Mesenchymal stem cell (in vitro differentiated cells and primary cell): ENCODE measurements around the gene PABPC1L.
A peak's percentile ranks its signal among the peaks of the same experiment; 100 is the strongest.

ENCODE experiments used
- DNase-seq: peaks from one replicate; pipeline ENCODE4 v3.0.0-alpha.2; 2013
- H2AFZ ChIP-seq: one replicate; pipeline ENCODE4 v1.6.1; 2013; ENCODE audit warnings: low read depth, mild to moderate bottlenecking, control low read depth, inconsistent platforms, low read length, moderate library complexity
- H2AK5ac ChIP-seq: 2 replicates; pipeline ENCODE4 v1.6.1; 2013; ENCODE audit warnings: low read length, moderate library complexity, mild to moderate bottlenecking, inconsistent platforms; ENCODE audit not compliant: severe bottlenecking
- H2BK120ac ChIP-seq: one replicate; pipeline ENCODE4 v1.6.1; 2013; ENCODE audit warnings: low read depth, mild to moderate bottlenecking, inconsistent platforms, low read length, moderate library complexity
- H2BK12ac ChIP-seq, 2 experiments: one replicate each; pipeline ENCODE4 v1.6.1; 2013; ENCODE audit warnings: inconsistent platforms in 2 of 2, low read length in 2 of 2, mild to moderate bottlenecking in 2 of 2, moderate library complexity in 2 of 2, control low read depth in 1 of 2
- H2BK15ac ChIP-seq: one replicate; pipeline ENCODE4 v1.6.1; 2013; ENCODE audit warnings: mild to moderate bottlenecking, low read depth, inconsistent platforms; ENCODE audit not compliant: poor library complexity, severe bottlenecking
- H2BK5ac ChIP-seq: 2 replicates; pipeline ENCODE4 v1.6.1; 2013; ENCODE audit warnings: low read depth, mild to moderate bottlenecking, low read length, control low read depth, inconsistent platforms; ENCODE audit not compliant: poor library complexity, severe bottlenecking
- H3K14ac ChIP-seq, 2 experiments: one replicate each; pipeline ENCODE4 v1.6.1; 2013; ENCODE audit warnings: inconsistent platforms in 2 of 2, low read length in 2 of 2, control low read depth in 1 of 2, mild to moderate bottlenecking in 1 of 2, moderate library complexity in 1 of 2
- H3K18ac ChIP-seq, 2 experiments: one replicate each; pipeline ENCODE4 v1.6.1; 2013; ENCODE audit warnings: inconsistent platforms in 2 of 2, low read length in 2 of 2, control low read depth in 1 of 2, low read depth in 1 of 2, mild to moderate bottlenecking in 1 of 2
- H3K23ac ChIP-seq, 2 experiments: one replicate each; pipeline ENCODE4 v1.6.1; 2013; ENCODE audit warnings: inconsistent platforms in 2 of 2, low read length in 2 of 2, mild to moderate bottlenecking in 2 of 2, moderate library complexity in 2 of 2, control low read depth in 1 of 2
- H3K27ac ChIP-seq: 2 replicates; pipeline ENCODE4 v1.5.1; 2013; ENCODE audit warnings: mild to moderate bottlenecking, moderate library complexity, low read length, control low read depth, inconsistent platforms; ENCODE audit not compliant: poor library complexity, severe bottlenecking
- H3K27me3 ChIP-seq, 2 experiments: 2 replicates each; pipeline versions ENCODE4 v1.6.1 to v1.7.0; 2013; ENCODE audit warnings: low read length in 2 of 2, mild to moderate bottlenecking in 2 of 2, moderate library complexity in 2 of 2, control low read depth in 1 of 2, inconsistent platforms in 1 of 2; ENCODE audit not compliant: control insufficient read depth in 1 of 2, insufficient read depth in 1 of 2
- H3K36me3 ChIP-seq, 2 experiments: 2 replicates each; pipeline versions ENCODE4 v1.6.1 to v1.7.0; 2013; ENCODE audit warnings: low read length in 2 of 2, control low read depth in 1 of 2, inconsistent platforms in 1 of 2, low read depth in 1 of 2, mild to moderate bottlenecking in 1 of 2; ENCODE audit not compliant: insufficient read depth in 2 of 2, control insufficient read depth in 1 of 2
- H3K4ac ChIP-seq, 2 experiments: one replicate each; pipeline ENCODE4 v1.6.1; 2013; ENCODE audit warnings: inconsistent platforms in 2 of 2, low read length in 2 of 2, mild to moderate bottlenecking in 2 of 2, moderate library complexity in 2 of 2, control low read depth in 1 of 2, low read depth in 1 of 2
- H3K4me1 ChIP-seq: 2 replicates; pipeline ENCODE4 v1.6.1; 2013; ENCODE audit warnings: low read depth, low read length, control low read depth; ENCODE audit not compliant: control insufficient read depth, insufficient read depth
- H3K4me2 ChIP-seq: 2 replicates; pipeline ENCODE4 v1.6.1; 2013; ENCODE audit warnings: low read length, mild to moderate bottlenecking, inconsistent platforms; ENCODE audit not compliant: poor library complexity, severe bottlenecking
- H3K4me3 ChIP-seq, 2 experiments: 2 replicates each; pipeline versions ENCODE4 v1.5.1 to v1.7.0; 2013; ENCODE audit warnings: low read length in 2 of 2, mild to moderate bottlenecking in 2 of 2, control low read depth in 1 of 2, low read depth in 1 of 2; ENCODE audit not compliant: insufficient read depth in 1 of 2
- H3K79me1 ChIP-seq: replicated peaks from 2 replicates; pipeline ENCODE4 v1.6.1; 2013; ENCODE audit warnings: mild to moderate bottlenecking, control low read depth, low read length, inconsistent platforms; ENCODE audit not compliant: poor library complexity, severe bottlenecking
- H3K9ac ChIP-seq: 2 replicates; pipeline ENCODE4 v1.7.0; 2013; ENCODE audit warnings: mild to moderate bottlenecking, low read length, moderate library complexity
- H3K9me3 ChIP-seq: 2 replicates; pipeline ENCODE4 v1.7.0; 2013; ENCODE audit warnings: mild to moderate bottlenecking, low read length; ENCODE audit not compliant: control insufficient read depth
- H4K8ac ChIP-seq: one replicate; pipeline ENCODE4 v1.6.1; 2013; ENCODE audit warnings: inconsistent platforms, mild to moderate bottlenecking, low read length, moderate library complexity
- H4K91ac ChIP-seq: one replicate; pipeline ENCODE4 v1.6.1; 2013; ENCODE audit warnings: mild to moderate bottlenecking, low read length, inconsistent platforms
- WGBS: methylation state at CpG from one replicate; pipeline ENCODE4 v1.1.7; 2013; ENCODE audit warnings: mixed read lengths; 5-methylcytosine and 5-hydroxymethylcytosine counted together

The PABPC1L gene

DNA sequence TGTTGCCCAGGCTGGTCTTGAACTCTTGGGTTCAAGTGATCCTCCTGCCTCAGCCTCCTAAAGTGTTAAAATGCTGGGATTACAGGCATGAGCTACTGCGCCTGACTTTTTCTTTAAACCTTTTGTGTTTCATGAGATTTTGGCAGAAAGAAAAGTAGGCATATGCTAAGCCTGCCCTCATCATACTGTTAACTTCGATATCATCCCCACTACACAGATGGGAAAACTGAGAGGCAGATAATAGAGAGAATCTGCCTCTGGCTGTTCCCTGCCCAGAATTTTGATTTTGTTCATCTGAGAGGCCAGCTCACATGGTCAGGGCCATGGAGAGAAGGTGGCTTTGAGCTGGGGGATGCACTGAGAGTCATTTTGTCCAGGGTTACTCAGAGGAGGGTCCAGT lies 7.5 kb downstream of the PABPC1L start:
- no peak overlapping the region for H2BK5ac ChIP-seq
- H3K4me2 ChIP-seq, result no peak overlapping the region
- 100% methylated on average over 1 of the region's 2 CpGs for WGBS
- no peak overlapping the region for H3K9ac ChIP-seq
- H2BK120ac ChIP-seq, result no peak overlapping the region
- H4K91ac ChIP-seq, result no peak overlapping the region
- H3K4ac ChIP-seq, result no peak overlapping the region
- H3K23ac ChIP-seq, result no peak overlapping the region
- no peak for DNase-seq
- H3K27me3 ChIP-seq, result no peaks in the 10 kb centered on the region
- H3K4me1 ChIP-seq, result no peaks in the 10 kb centered on the region
- no peak overlapping the region for H3K14ac ChIP-seq
- no peak overlapping the region for H2AFZ ChIP-seq
- H4K8ac ChIP-seq, result no peak overlapping the region
- H2BK15ac ChIP-seq, result no peak overlapping the region
- no peaks in the 10 kb centered on the region for H3K9me3 ChIP-seq
- no peak overlapping the region for H2AK5ac ChIP-seq
- H3K18ac ChIP-seq, result no peak overlapping the region
- peaks cover 45 to 67% of the 10 kb centered on the region in 2 experiments for H3K36me3 ChIP-seq
- H3K4me3 ChIP-seq, result no peak overlapping the region
- no peak overlapping the region for H2BK12ac ChIP-seq
- no peak overlapping the region for H3K27ac ChIP-seq
- peaks cover 8% of the 10 kb centered on the region for H3K79me1 ChIP-seq

DNA sequence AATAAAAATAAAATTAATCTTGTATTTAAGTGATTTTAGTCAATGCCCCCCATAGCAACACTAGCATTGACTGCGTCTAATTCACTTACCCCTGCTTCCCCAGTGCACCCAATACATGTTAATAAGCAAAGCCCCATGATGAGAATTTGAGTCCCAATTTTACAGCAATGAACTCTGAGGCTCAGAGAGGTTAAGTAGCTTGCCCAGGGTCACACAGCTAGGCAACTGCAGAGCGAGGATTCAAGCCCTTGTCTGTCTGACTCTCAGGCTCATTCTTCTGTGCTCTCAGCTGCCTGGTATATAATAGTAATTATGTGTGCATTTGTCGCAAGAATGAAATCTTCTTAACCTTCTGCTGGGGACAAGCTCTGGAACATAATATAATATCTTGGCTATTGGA lies 8.5 kb downstream of the PABPC1L start:
- WGBS, result 95% methylated on average over 3 of the region's 3 CpGs

DNA sequence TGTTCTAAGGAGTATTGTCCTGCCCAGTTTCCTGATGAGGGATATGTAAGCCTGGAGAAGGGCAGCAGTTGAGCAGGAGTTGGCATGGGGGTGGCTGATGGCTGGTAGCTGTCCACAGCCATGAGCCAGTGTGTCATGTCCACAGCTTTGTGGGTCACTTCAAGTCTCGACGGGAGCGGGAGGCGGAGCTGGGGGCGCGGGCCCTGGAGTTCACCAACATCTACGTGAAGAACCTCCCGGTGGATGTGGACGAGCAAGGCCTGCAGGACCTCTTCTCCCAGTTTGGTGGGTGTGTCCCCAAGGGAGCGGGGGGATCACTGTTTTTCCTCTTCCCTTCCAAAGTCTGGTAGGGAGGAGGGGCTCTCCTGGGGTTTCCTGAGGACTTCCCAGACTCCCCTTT lies 8.9 kb downstream of the PABPC1L start:
- no peak for DNase-seq

More for the DNA sequence above, 8.5 kb downstream of the PABPC1L start:
- Histone ChIP-seq H2BK120ac (no peak overlapping the region), H2AK5ac (no peak overlapping the region), H3K14ac (no peak overlapping the region), H4K91ac (no peak overlapping the region), H2BK12ac (no peak overlapping the region), H3K36me3 (peaks cover 44 to 66% of the 10 kb centered on the region in 2 experiments), H3K4me3 (no peak overlapping the region), H3K23ac (no peak overlapping the region), H3K9ac (no peak overlapping the region), H3K18ac (no peak overlapping the region), H3K27ac (no peak overlapping the region), H3K4ac (no peak overlapping the region), H2AFZ (no peak overlapping the region), H3K4me2 (no peak overlapping the region), H2BK15ac (no peak overlapping the region), H2BK5ac (no peak overlapping the region), H3K4me1 (no peaks in the 10 kb centered on the region), H3K27me3 (no peaks in the 10 kb centered on the region), H4K8ac (no peak overlapping the region), H3K79me1 (peaks cover 6% of the 10 kb centered on the region), H3K9me3 (no peaks in the 10 kb centered on the region)
- no peak for DNase-seq

GRCh38 chr20:44921447-44921846 lies 11.6 kb downstream of the PABPC1L start:
- Histone ChIP-seq H2BK15ac (no peak overlapping the region), H3K36me3 (peaks cover 48 to 65% of the 10 kb centered on the region in 2 experiments), H3K4ac (no peak overlapping the region), H3K23ac (no peak overlapping the region), H3K27ac (no peak overlapping the region), H2AK5ac (no peak overlapping the region), H3K4me3 (no peak overlapping the region), H4K91ac (no peak overlapping the region), H3K4me1 (no peaks in the 10 kb centered on the region), H3K14ac (no peak overlapping the region), H2BK12ac (no peak overlapping the region), H2BK5ac (no peak overlapping the region), H3K79me1 (no peaks in the 10 kb centered on the region), H3K9ac (no peak overlapping the region), H4K8ac (no peak overlapping the region), H3K9me3 (no peaks in the 10 kb centered on the region), H3K18ac (no peak overlapping the region), H3K4me2 (no peak overlapping the region), H3K27me3 (no peaks in the 10 kb centered on the region), H2BK120ac (no peak overlapping the region), H2AFZ (no peak overlapping the region)
- WGBS, result 99% methylated on average over 14 of the region's 14 CpGs
- DNase-seq, result no peak

More for the DNA sequence above, 8.9 kb downstream of the PABPC1L start:
- Histone ChIP-seq H2BK5ac (no peak overlapping the region), H3K27ac (no peak overlapping the region), H3K9ac (no peak overlapping the region), H2BK120ac (no peak overlapping the region), H3K4me2 (no peak overlapping the region), H2AFZ (no peak overlapping the region), H4K91ac (peak overlapping the region; percentile 21), H3K14ac (no peak overlapping the region), H3K9me3 (no peaks in the 10 kb centered on the region), H2BK15ac (no peak overlapping the region), H3K27me3 (no peaks in the 10 kb centered on the region), H3K4me3 (no peak overlapping the region), H2BK12ac (no peak overlapping the region), H3K18ac (no peak overlapping the region), H3K79me1 (peaks cover 6% of the 10 kb centered on the region), H3K23ac (no peak overlapping the region), H3K4me1 (no peaks in the 10 kb centered on the region), H4K8ac (no peak overlapping the region), H3K36me3 (peaks cover 46 to 66% of the 10 kb centered on the region in 2 experiments), H2AK5ac (no peak overlapping the region), H3K4ac (no peak overlapping the region)
- WGBS, result 98% methylated on average over 10 of the region's 10 CpGs
